SK-N-SH (cell line): Measurements from ENCODE around the gene PDLIM5. TPM values are rescaled to one million over a fixed set of nuclear protein-coding genes. Genes with fewer than 3 reads are reported as not detected.
A peak's percentile ranks its signal among the peaks of the same experiment; 100 is the strongest.

Experiments
- CTCF ChIA-PET: fragments of 300-600, 350-600 bp; formaldehyde crosslinking; extraction: SDS; loops from one replicate; lab custom pipeline; 2021; lab: Yijun Ruan, JAX
- POLR2A ChIA-PET: fragments of 350-600 bp; sonication (Branson Sonifier 250); formaldehyde crosslinking; extraction: SDS; loops from one replicate; lab custom pipeline; 2020; ENCODE audit warnings: antibody characterized with exemption, inconsistent platforms; lab: Yijun Ruan, JAX
- DNase-seq: peaks from one replicate; pipeline ENCODE4 v3.0.0; 2012
- H2AFZ ChIP-seq: fragments of 200-600 bp; sonication (generic); 2 replicates; pipeline ENCODE4 v1.8.1; 2016; ENCODE audit warnings: antibody characterized with exemption, mild to moderate bottlenecking, low read depth
- H3F3A ChIP-seq: fragments of 200-600 bp; sonication (generic); replicated peaks from 2 replicates; pipeline ENCODE3; 2016; ENCODE audit warnings: antibody characterized with exemption, mild to moderate bottlenecking; ENCODE audit not compliant: insufficient read depth
- H3K27ac ChIP-seq, 2 experiments: fragments of 200-500 bp in 1 of 2; fragments of 200-600 bp in 1 of 2; sonication (Bioruptor generic) in 1 of 2; sonication (generic), shearing (Covaris generic) in 1 of 2; 2 replicates each; pipeline versions ENCODE4 v1.5.1 to v1.6.1; 2014 to 2016; ENCODE audit warnings: low read depth in 2 of 2, inconsistent platforms in 1 of 2, low read length in 1 of 2, mild to moderate bottlenecking in 1 of 2, mixed read lengths in 1 of 2
- H3K27me3 ChIP-seq: fragments of 200-600 bp; sonication (generic), shearing (Covaris generic); 2 replicates; pipeline ENCODE4 v1.6.1; 2016; ENCODE audit warnings: mixed run types; ENCODE audit not compliant: insufficient read depth
- H3K36me3 ChIP-seq, 2 experiments: fragments of 200-500 bp in 1 of 2; fragments of 200-600 bp in 1 of 2; sonication (Bioruptor generic) in 1 of 2; sonication (generic) in 1 of 2; replicated peaks in 1 of 2; 2 replicates each; pipeline versions ENCODE3 to v1.5.1; 2014 to 2016; ENCODE audit warnings: low read length in 1 of 2, mild to moderate bottlenecking in 1 of 2; ENCODE audit not compliant: insufficient read depth in 2 of 2, control insufficient read depth in 1 of 2
- H3K4me1 ChIP-seq, 2 experiments: fragments of 200-500 bp in 1 of 2; fragments of 200-600 bp in 1 of 2; sonication (Bioruptor generic) in 1 of 2; sonication (generic), shearing (Covaris generic) in 1 of 2; 2 replicates each; pipeline versions ENCODE4 v1.5.1 to v1.6.1; 2014 to 2016; ENCODE audit warnings: low read depth in 1 of 2, low read length in 1 of 2, mixed run types in 1 of 2; ENCODE audit not compliant: insufficient read depth in 2 of 2, control insufficient read depth in 1 of 2
- H3K4me2 ChIP-seq: fragments of 200-600 bp; sonication (generic), shearing (Covaris generic); 2 replicates; pipeline ENCODE4 v1.6.1; 2017; ENCODE audit warnings: mixed run types
- H3K4me3 ChIP-seq, 2 experiments: fragments of 200-500 bp in 1 of 2; fragments of 200-600 bp in 1 of 2; sonication (Bioruptor generic) in 1 of 2; sonication (generic), shearing (Covaris generic) in 1 of 2; 2 replicates each; pipeline versions ENCODE4 v1.5.1 to v1.8.1; 2014 to 2016; ENCODE audit warnings: low read depth in 2 of 2, inconsistent platforms in 1 of 2, low read length in 1 of 2, mild to moderate bottlenecking in 1 of 2, mixed read lengths in 1 of 2, moderate library complexity in 1 of 2
- H3K79me2 ChIP-seq: fragments of 200-600 bp; sonication (generic); 2 replicates; pipeline ENCODE4 v1.8.1; 2017; ENCODE audit warnings: mild to moderate bottlenecking; ENCODE audit not compliant: insufficient read depth
- H3K9ac ChIP-seq: fragments of 200-600 bp; sonication (generic); 2 replicates; pipeline ENCODE4 v1.6.1; 2017; ENCODE audit warnings: mixed run types
- H3K9me2 ChIP-seq: fragments of 200-600 bp; sonication (generic); 2 replicates; pipeline ENCODE4 v1.6.1; 2017; ENCODE audit warnings: mixed run types
- H3K9me3 ChIP-seq: fragments of 200-600 bp; sonication (generic); 2 replicates; pipeline ENCODE4 v1.6.1; 2017; ENCODE audit warnings: mixed run types, mild to moderate bottlenecking, moderate library complexity
- H4K20me1 ChIP-seq: fragments of 200-600 bp; sonication (generic); 2 replicates; pipeline ENCODE4 v1.6.1; 2017; ENCODE audit warnings: mild to moderate bottlenecking, mixed run types; ENCODE audit not compliant: insufficient read depth
- CTCF ChIP-seq: fragments of 200-600 bp; sonication (generic); IDR thresholded peaks from 2 replicates; pipeline ENCODE4 v1.6.1; 2017; ENCODE audit warnings: antibody characterized with exemption, mild to moderate bottlenecking, moderate library complexity
- EP300 ChIP-seq, 2 experiments: IDR thresholded peaks; 2 replicates each; pipeline versions ENCODE4 v1.4.0 to v1.6.1; 2012; ENCODE audit warnings: borderline replicate concordance in 1 of 2, low read depth in 1 of 2, low read length in 1 of 2
- EZH2phosphoT487 ChIP-seq: fragments of 200-600 bp; sonication (generic); IDR thresholded peaks from 2 replicates; pipeline ENCODE4 v1.6.1; 2017; ENCODE audit warnings: low read depth, mixed run types, mild to moderate bottlenecking, antibody characterized with exemption, moderate library complexity, borderline replicate concordance
- FOXJ3 ChIP-seq: sonication (generic); formaldehyde crosslinking; IDR thresholded peaks from 2 replicates; pipeline ENCODE4 v1.5.1; 2020; ENCODE audit warnings: mild to moderate bottlenecking, missing genetic modification reagents
- FOXM1 ChIP-seq: IDR thresholded peaks from 2 replicates; pipeline ENCODE4 v1.4.0; 2012; ENCODE audit warnings: low read depth, mild to moderate bottlenecking
- GABPA ChIP-seq: IDR thresholded peaks from 2 replicates; pipeline ENCODE4 v1.4.0; 2012; ENCODE audit warnings: low read depth, mild to moderate bottlenecking
- IRF3 ChIP-seq: fragments of 150-350 bp; IDR thresholded peaks from 2 replicates; pipeline ENCODE4 v1.6.1; 2016; ENCODE audit warnings: mild to moderate bottlenecking, low read depth, low read length
- JUND ChIP-seq: IDR thresholded peaks from 2 replicates; pipeline ENCODE4 v1.4.0; 2012
- NRF1 ChIP-seq: IDR thresholded peaks from 2 replicates; pipeline ENCODE4 v1.6.1; 2012; ENCODE audit warnings: low read depth, mild to moderate bottlenecking, low read length
- POLR2AphosphoS5 ChIP-seq: IDR thresholded peaks from 2 replicates; pipeline ENCODE4 v1.6.1; 2012; ENCODE audit warnings: low read depth, low read length
- RAD21 ChIP-seq: IDR thresholded peaks from 2 replicates; pipeline ENCODE4 v1.6.1; 2012; ENCODE audit warnings: mild to moderate bottlenecking, low read length
- RCOR1 ChIP-seq: fragments of 150-350 bp; IDR thresholded peaks from 2 replicates; pipeline ENCODE4 v1.6.1; 2017; ENCODE audit warnings: antibody characterized with exemption, low read length
- RFX5 ChIP-seq: IDR thresholded peaks from 2 replicates; pipeline ENCODE4 v1.6.1; 2012; ENCODE audit warnings: mild to moderate bottlenecking, improper control_type of control experiment, low read length
- RXRA ChIP-seq: IDR thresholded peaks from 2 replicates; pipeline ENCODE4 v1.4.0; 2012; ENCODE audit warnings: low read depth, mild to moderate bottlenecking, borderline replicate concordance
- SIN3A ChIP-seq: IDR thresholded peaks from 2 replicates; pipeline ENCODE4 v1.6.1; 2012; ENCODE audit warnings: low read depth, mild to moderate bottlenecking, low read length, moderate library complexity, borderline replicate concordance
- SMC3 ChIP-seq: IDR thresholded peaks from 2 replicates; pipeline ENCODE4 v1.6.1; 2012; ENCODE audit warnings: low read depth, low read length, improper control_type of control experiment
- TCF12 ChIP-seq: IDR thresholded peaks from 2 replicates; pipeline ENCODE4 v1.4.0; 2012
- ZBTB33 ChIP-seq: IDR thresholded peaks from 2 replicates; pipeline ENCODE4 v1.4.0; 2012; ENCODE audit warnings: low read depth, borderline replicate concordance
- WGBS: methylation state at CpG from one replicate; pipeline ENCODE4 v1.1.6; 2017; ENCODE audit warnings: low lambda C conversion rate; 5-methylcytosine and 5-hydroxymethylcytosine counted together
- polyA plus RNA-seq, 3 experiments: library from polyadenylated mRNA; depleted of rRNA; stranded (reverse); fragments of >200 nt; gene quantifications; 2 replicates each; pipeline ENCODE4 v1.2.3, GENCODE V29; 2012

Gene PDLIM5
- polyA plus RNA-seq, 1 of the 3 experiments (the other 2 are of a cell fraction), result 36.7 TPM

- no peaks in the 10 kb centered on the region for H3K79me2 ChIP-seq
- ChIA-PET CTCF (interaction anchor here (1.1 kb wide), 1 partner anchor 105 kb away, joined by 3 read pairs; no protein-coding TSS in a partner anchor), POLR2A (no interaction called here)
- H3K4me1 ChIP-seq, result peaks cover 0 to 12% of the 10 kb centered on the region in 2 experiments; a peak in 2 of 4 replicates
- H3K4me3 ChIP-seq, result no peak overlapping the region
- H3K36me3 ChIP-seq, result no peaks in the 10 kb centered on the region
- H3K4me2 ChIP-seq, result no peak overlapping the region
- TF ChIP-seq RFX5 (no peak), POLR2AphosphoS5 (no peak), GABPA (no peak), SIN3A (no peak), FOXM1 (no peak), TCF12 (no peak), EZH2phosphoT487 (no peak), IRF3 (no peak)
- no peaks in the 10 kb centered on the region for H3K27me3 ChIP-seq
- H3F3A ChIP-seq, result no peaks in the 10 kb centered on the region
- no peaks in the 10 kb centered on the region for H4K20me1 ChIP-seq
- no peaks in the 10 kb centered on the region for H3K9me3 ChIP-seq
- H3K27ac ChIP-seq, result no peak overlapping the region
- DNase-seq, result no peak
- no peak overlapping the region for H3K9ac ChIP-seq
- no peaks in the 10 kb centered on the region for H3K9me2 ChIP-seq
- H2AFZ ChIP-seq, result no peak overlapping the region
Measured at GRCh38 chr4:94403751-94404150, 48.0 kb upstream of the PDLIM5 start.

- H3K4me1 ChIP-seq, result peaks cover 0 to 31% of the 10 kb centered on the region in 2 experiments; a peak in 2 of 4 replicates
- H2AFZ ChIP-seq, result no peak overlapping the region
Measured at GRCh38 chr4:94406668-94407437, 44.9 kb upstream of the PDLIM5 start.

More at GRCh38 chr4:94406668-94407437, 44.9 kb upstream of the PDLIM5 start:
- Histone ChIP-seq H3K9me3 (no peaks in the 10 kb centered on the region), H4K20me1 (no peaks in the 10 kb centered on the region), H3K27me3 (no peaks in the 10 kb centered on the region), H3F3A (peaks cover 5% of the 10 kb centered on the region), H3K9me2 (no peaks in the 10 kb centered on the region), H3K36me3 (no peaks in the 10 kb centered on the region), H3K4me3 (no peak overlapping the region; a peak in 1 of 4 replicates), H3K27ac (no peak overlapping the region), H3K4me2 (no peak overlapping the region), H3K79me2 (no peaks in the 10 kb centered on the region), H3K9ac (no peak overlapping the region)
- WGBS, result 36% methylated on average over 10 of the region's 10 CpGs
- DNase-seq, result peak; percentile 36
- POLR2A ChIA-PET, result interaction anchor here (0.6 kb wide), 1 partner anchor 699 kb away, joined by 4 read pairs; no protein-coding TSS in a partner anchor
- CTCF ChIA-PET, result interaction anchor here (0.6 to 3.7 kb wide), 56 partner anchors 8 to 751 kb away, joined by 3 to 23 read pairs (median 4); partner anchors contain the start of gene PDLIM5
- no peak for TF ChIP-seq TCF12
- no peak for TF ChIP-seq IRF3
- peak; percentile 23; the same call in 1 of the 2 replicates for TF ChIP-seq RCOR1
- TF ChIP-seq EZH2phosphoT487, result no peak
- TF ChIP-seq RAD21, result peak; percentile 89
- no peak for TF ChIP-seq FOXJ3 (CRISPR knock-in tag)
- TF ChIP-seq ZBTB33, result no peak
- TF ChIP-seq RXRA, result no peak
- peak; percentile 92 for TF ChIP-seq SMC3
- TF ChIP-seq EP300 (IDR thresholded peaks at IDR 0.05; ENCODE audit: borderline replicate concordance in 1 of 2, low read depth in 1 of 2, low read length in 1 of 2), result no peak
- TF ChIP-seq JUND, result no peak
- no peak for TF ChIP-seq NRF1
- TF ChIP-seq SIN3A, result no peak
- peak; percentile 94 for TF ChIP-seq CTCF
- TF ChIP-seq FOXM1, result no peak
